IMR-90 (cell line): ENCODE results near the gene PPP1R17.
A peak's percentile ranks its signal among the peaks of the same experiment; 100 is the strongest.

ENCODE experiments used
- CEBPB ChIP-seq: IDR thresholded peaks from 2 replicates; pipeline ENCODE4 v1.6.1; 2012; ENCODE audit warnings: low read depth, low read length, improper control_type of control experiment
- MAFK ChIP-seq: IDR thresholded peaks from 2 replicates; pipeline ENCODE4 v1.6.1; 2012; ENCODE audit warnings: low read depth, low read length, improper control_type of control experiment
- POLR2A ChIP-seq: IDR thresholded peaks from 2 replicates; pipeline ENCODE4 v1.6.1; 2012; ENCODE audit warnings: mild to moderate bottlenecking, low read depth, low read length
- RAD21 ChIP-seq: IDR thresholded peaks from 2 replicates; pipeline ENCODE4 v1.6.1; 2012; ENCODE audit warnings: low read length, improper control_type of control experiment
- RCOR1 ChIP-seq: IDR thresholded peaks from 2 replicates; pipeline ENCODE4 v1.6.1; 2012; ENCODE audit warnings: mild to moderate bottlenecking, low read length, improper control_type of control experiment; ENCODE audit not compliant: insufficient replicate concordance
- RFX5 ChIP-seq: IDR thresholded peaks from 2 replicates; pipeline ENCODE4 v1.8.0; 2012; ENCODE audit warnings: low read depth, mild to moderate bottlenecking, low read length, moderate library complexity
- SMC3 ChIP-seq: fragments of 150-350 bp; IDR thresholded peaks from 2 replicates; pipeline ENCODE4 v1.6.1; 2016; ENCODE audit warnings: low read depth, mild to moderate bottlenecking, antibody characterized with exemption, low read length, moderate library complexity
- TF ChIP-seq, protein P1 (sequence below): conservative IDR thresholded peaks from 2 replicates; pipeline ENCODE4 v1.5.1; 2012; ENCODE audit warnings: mild to moderate bottlenecking, low read depth, low read length, improper control_type of control experiment
- TF ChIP-seq, protein P2 (sequence below): fragments of 150-350 bp; IDR thresholded peaks from 2 replicates; pipeline ENCODE4 v1.6.1; 2016; ENCODE audit warnings: low read depth, mild to moderate bottlenecking, low read length, moderate library complexity, borderline replicate concordance
- TF ChIP-seq, protein P3 (sequence below): fragments of 150-350 bp; IDR thresholded peaks from 2 replicates; pipeline ENCODE4 v1.6.1; 2017; ENCODE audit warnings: mild to moderate bottlenecking, antibody characterized with exemption, low read length, low read depth

DNA sequence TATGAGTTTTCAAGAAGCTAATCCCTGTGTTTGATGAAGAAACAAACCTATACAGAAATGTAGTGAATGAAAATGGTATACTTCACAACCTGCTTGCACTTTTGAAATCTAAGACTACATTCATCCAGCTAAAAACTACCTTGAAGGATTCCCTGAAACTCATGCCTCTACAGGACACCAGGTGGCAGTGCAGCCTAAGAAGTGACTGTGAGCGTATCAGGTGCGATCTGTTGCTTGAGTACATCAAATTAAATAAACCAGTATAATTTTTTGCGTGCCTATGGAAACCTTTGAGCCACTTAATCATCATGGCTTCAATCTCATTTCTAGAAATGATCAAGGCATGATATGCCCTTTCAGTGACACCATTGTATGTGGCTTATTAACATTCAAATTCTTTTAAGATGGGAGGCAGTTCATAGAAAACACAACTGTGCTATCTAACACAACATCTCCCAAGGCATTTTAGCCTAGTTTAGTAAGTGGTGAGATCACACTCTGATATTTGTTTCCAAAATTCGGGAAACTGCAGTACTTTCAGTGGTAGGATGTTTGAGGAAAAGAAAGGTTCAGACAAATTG, 57.4 kb downstream of the PPP1R17 start:
- TF ChIP-seq MAFK, result no peak
- TF ChIP-seq RAD21, result peak; percentile 95
- TF ChIP-seq, protein P1, sequence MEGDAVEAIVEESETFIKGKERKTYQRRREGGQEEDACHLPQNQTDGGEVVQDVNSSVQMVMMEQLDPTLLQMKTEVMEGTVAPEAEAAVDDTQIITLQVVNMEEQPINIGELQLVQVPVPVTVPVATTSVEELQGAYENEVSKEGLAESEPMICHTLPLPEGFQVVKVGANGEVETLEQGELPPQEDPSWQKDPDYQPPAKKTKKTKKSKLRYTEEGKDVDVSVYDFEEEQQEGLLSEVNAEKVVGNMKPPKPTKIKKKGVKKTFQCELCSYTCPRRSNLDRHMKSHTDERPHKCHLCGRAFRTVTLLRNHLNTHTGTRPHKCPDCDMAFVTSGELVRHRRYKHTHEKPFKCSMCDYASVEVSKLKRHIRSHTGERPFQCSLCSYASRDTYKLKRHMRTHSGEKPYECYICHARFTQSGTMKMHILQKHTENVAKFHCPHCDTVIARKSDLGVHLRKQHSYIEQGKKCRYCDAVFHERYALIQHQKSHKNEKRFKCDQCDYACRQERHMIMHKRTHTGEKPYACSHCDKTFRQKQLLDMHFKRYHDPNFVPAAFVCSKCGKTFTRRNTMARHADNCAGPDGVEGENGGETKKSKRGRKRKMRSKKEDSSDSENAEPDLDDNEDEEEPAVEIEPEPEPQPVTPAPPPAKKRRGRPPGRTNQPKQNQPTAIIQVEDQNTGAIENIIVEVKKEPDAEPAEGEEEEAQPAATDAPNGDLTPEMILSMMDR, result peak; percentile 91
- TF ChIP-seq SMC3, result peak; percentile 97
- peak; percentile 45; the same call in 1 of the 2 replicates for TF ChIP-seq POLR2A
- TF ChIP-seq, protein P2, sequence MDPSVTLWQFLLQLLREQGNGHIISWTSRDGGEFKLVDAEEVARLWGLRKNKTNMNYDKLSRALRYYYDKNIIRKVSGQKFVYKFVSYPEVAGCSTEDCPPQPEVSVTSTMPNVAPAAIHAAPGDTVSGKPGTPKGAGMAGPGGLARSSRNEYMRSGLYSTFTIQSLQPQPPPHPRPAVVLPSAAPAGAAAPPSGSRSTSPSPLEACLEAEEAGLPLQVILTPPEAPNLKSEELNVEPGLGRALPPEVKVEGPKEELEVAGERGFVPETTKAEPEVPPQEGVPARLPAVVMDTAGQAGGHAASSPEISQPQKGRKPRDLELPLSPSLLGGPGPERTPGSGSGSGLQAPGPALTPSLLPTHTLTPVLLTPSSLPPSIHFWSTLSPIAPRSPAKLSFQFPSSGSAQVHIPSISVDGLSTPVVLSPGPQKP, result no peak
- no peak for TF ChIP-seq RFX5
- TF ChIP-seq, protein P3, sequence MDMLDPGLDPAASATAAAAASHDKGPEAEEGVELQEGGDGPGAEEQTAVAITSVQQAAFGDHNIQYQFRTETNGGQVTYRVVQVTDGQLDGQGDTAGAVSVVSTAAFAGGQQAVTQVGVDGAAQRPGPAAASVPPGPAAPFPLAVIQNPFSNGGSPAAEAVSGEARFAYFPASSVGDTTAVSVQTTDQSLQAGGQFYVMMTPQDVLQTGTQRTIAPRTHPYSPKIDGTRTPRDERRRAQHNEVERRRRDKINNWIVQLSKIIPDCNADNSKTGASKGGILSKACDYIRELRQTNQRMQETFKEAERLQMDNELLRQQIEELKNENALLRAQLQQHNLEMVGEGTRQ, result no peak
- TF ChIP-seq RCOR1, result no peak
- TF ChIP-seq CEBPB, result no peak
